HAP-1 (cell line): Measurements from ENCODE around the gene GSC.
A peak's percentile ranks its signal among the peaks of the same experiment; 100 is the strongest.

Source experiments
- DNase-seq, 2 experiments: peaks; one replicate each; pipeline ENCODE4 v3.0.0-alpha.2; 2016 to 2020; ENCODE audit warnings: low spot score in 2 of 2
- H3K27me3 ChIP-seq: fragments of 250-450 bp; sonication (Bioruptor Pico); 2 replicates; pipeline ENCODE4 v1.5.1; 2020; ENCODE audit warnings: low read depth, mild to moderate bottlenecking, moderate library complexity
- H3K36me3 ChIP-seq: fragments of 250-450 bp; sonication (Bioruptor Pico); replicated peaks from 2 replicates; pipeline ENCODE4 v1.5.1; 2020; ENCODE audit warnings: mild to moderate bottlenecking
- H3K4me1 ChIP-seq: fragments of 250-450 bp; sonication (Bioruptor Pico); 2 replicates; pipeline ENCODE4 v1.5.1; 2020; ENCODE audit warnings: mild to moderate bottlenecking
- H3K4me3 ChIP-seq: fragments of 250-450 bp; sonication (Bioruptor Pico); 2 replicates; pipeline ENCODE4 v1.5.1; 2020; ENCODE audit warnings: mild to moderate bottlenecking, moderate library complexity
- H3K9me3 ChIP-seq: fragments of 250-450 bp; sonication (Bioruptor Pico); 2 replicates; pipeline ENCODE4 v1.5.1; 2020; ENCODE audit warnings: mild to moderate bottlenecking, moderate library complexity
- in situ Hi-C: fragments of 300-500 bp; cut with MboI; formaldehyde crosslinking; loops from 3 replicates; pipeline ENCODE4 v1.14.3; 2020; ENCODE audit warnings: low sequenced_read_pairs, inconsistent platforms, mixed read lengths

Gene GSC

GRCh38 chr14:94775871-94776210, 5.9 kb upstream of the GSC start:
- in situ Hi-C loops: no loop called here
- Histone ChIP-seq H3K27me3 (peaks cover 85% of the 10 kb centered on the region), H3K9me3 (no peaks in the 10 kb centered on the region), H3K4me1 (peaks cover 5% of the 10 kb centered on the region), H3K36me3 (no peaks in the 10 kb centered on the region), H3K4me3 (no peak overlapping the region)
- no peak for DNase-seq

- DNase-seq: no peak
- Histone ChIP-seq H3K4me1 (peaks cover 4% of the 10 kb centered on the region; the same call in 1 of the 2 replicates), H3K27me3 (peaks cover 90% of the 10 kb centered on the region), H3K4me3 (no peak overlapping the region), H3K36me3 (no peaks in the 10 kb centered on the region), H3K9me3 (no peaks in the 10 kb centered on the region)
- in situ Hi-C loops: no loop called here
Observed at GRCh38 chr14:94775091-94775870, 5.4 kb upstream of the GSC start.

- in situ Hi-C loops: no loop called here
- Histone ChIP-seq H3K4me3 (no peak overlapping the region), H3K4me1 (peaks cover 4% of the 10 kb centered on the region; the same call in 1 of the 2 replicates), H3K9me3 (no peaks in the 10 kb centered on the region), H3K36me3 (no peaks in the 10 kb centered on the region), H3K27me3 (peaks cover 96% of the 10 kb centered on the region)
- DNase-seq: no peak
Observed at GRCh38 chr14:94774344-94775090, 4.6 kb upstream of the GSC start.

DNA sequence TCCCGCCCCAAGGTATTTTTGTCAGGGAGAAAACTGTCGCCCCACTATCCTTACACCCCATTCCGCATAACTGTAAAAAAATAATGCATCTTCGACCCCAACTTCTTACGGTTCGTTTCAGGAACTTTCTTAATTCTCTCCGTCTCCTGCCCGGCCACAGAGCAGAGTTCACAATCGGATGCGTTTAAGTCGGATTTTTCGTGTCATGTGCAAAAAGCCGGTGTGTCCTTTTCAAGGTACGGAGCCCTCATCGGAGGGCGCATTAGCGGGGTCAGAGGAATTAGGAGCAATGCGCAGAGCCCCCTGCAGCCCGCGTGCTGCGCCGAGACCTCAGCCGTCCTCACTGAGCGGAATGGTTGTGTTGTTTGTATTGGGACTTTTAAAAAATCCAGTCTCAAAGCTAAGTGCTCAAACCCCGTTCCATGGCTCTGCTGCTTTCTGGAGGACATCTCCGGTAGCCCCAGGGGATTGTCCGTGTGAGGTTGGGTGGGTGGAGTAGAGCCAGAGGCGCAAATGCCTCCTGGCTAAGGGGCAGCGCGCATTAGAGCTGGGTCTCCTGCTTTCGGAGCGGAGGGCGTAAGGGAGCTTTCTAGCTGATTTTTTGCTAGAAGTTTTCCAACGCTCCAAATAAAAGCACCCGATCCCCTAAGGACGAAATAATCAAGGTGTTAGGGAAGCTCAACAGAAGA, 3.9 kb upstream of the GSC start:
- peaks cover 4% of the 10 kb centered on the region; the same call in 1 of the 2 replicates for H3K4me1 ChIP-seq
- H3K36me3 ChIP-seq: no peaks in the 10 kb centered on the region
- DNase-seq: no peak
- H3K27me3 ChIP-seq: peaks cover 98% of the 10 kb centered on the region
- no peaks in the 10 kb centered on the region for H3K9me3 ChIP-seq
- in situ Hi-C loops: no loop called here
- H3K4me3 ChIP-seq: no peak overlapping the region

GRCh38 chr14:94773061-94773648, 3.2 kb upstream of the GSC start:
- Histone ChIP-seq H3K27me3 (peaks cover 98% of the 10 kb centered on the region), H3K36me3 (no peaks in the 10 kb centered on the region), H3K4me3 (no peak overlapping the region), H3K4me1 (peaks cover 4% of the 10 kb centered on the region; the same call in 1 of the 2 replicates), H3K9me3 (no peaks in the 10 kb centered on the region)
- no peak for DNase-seq
- in situ Hi-C loops: no loop called here

DNA sequence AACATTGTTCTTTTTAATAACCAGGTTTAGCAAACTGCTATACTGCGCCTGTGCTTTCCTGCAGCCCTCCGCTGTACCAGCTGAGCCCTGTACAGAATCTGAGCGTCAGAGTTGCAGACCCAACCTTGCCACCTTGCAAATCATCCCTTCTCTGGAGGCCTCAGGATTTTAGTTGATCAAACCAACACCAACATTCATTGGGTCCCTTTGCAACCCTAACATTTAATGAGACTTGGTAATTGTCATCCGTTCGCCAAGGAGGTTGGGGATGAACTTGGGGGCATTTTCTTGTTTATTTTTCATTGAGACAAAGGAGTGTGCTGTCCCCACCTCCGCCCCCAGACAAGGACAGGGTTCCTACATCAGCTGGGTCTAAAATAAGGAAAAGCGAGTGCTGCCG, 2.6 kb upstream of the GSC start:
- in situ Hi-C loops: no loop called here
- H3K9me3 ChIP-seq: no peaks in the 10 kb centered on the region
- H3K36me3 ChIP-seq: no peaks in the 10 kb centered on the region
- DNase-seq: no peak
- H3K4me1 ChIP-seq: peaks cover 4% of the 10 kb centered on the region; the same call in 1 of the 2 replicates
- H3K4me3 ChIP-seq: no peak overlapping the region
- H3K27me3 ChIP-seq: peaks cover 97% of the 10 kb centered on the region

- no peaks in the 10 kb centered on the region for H3K9me3 ChIP-seq
- in situ Hi-C loops: no loop called here
- DNase-seq: no peak
- peaks cover 4% of the 10 kb centered on the region; the same call in 1 of the 2 replicates for H3K4me1 ChIP-seq
- H3K4me3 ChIP-seq: no peak overlapping the region
- H3K27me3 ChIP-seq: peaks cover 97% of the 10 kb centered on the region
- H3K36me3 ChIP-seq: no peaks in the 10 kb centered on the region
Observed at GRCh38 chr14:94771906-94772490, 2.1 kb upstream of the GSC start.

- Histone ChIP-seq H3K36me3 (no peaks in the 10 kb centered on the region), H3K27me3 (peaks cover 97% of the 10 kb centered on the region), H3K4me3 (no peak overlapping the region), H3K9me3 (no peaks in the 10 kb centered on the region), H3K4me1 (peaks cover 4% of the 10 kb centered on the region; the same call in 1 of the 2 replicates)
- in situ Hi-C loops: no loop called here
- no peak for DNase-seq
Observed at GRCh38 chr14:94771158-94771905, 1.4 kb upstream of the GSC start.

DNA sequence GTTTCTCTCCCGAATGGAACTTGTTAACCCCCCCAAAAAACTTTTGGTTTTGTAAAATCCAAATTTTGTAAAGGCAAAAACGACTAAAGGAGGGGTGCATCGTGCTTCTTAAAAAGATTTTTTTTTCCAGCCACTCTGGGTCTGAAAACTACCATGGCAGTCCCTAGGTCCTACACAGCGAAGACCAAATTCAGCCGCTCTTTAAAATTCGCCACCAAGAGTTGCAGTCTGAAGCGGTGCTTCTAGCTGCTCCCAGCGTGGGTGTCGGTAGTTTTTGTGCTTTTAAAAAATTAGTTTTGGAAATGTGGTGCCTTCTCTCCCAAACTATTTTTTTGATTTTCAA, 873 bp upstream of the GSC start:
- no peak for DNase-seq
- Histone ChIP-seq H3K4me3 (no peak overlapping the region), H3K27me3 (peaks cover 93% of the 10 kb centered on the region), H3K9me3 (no peaks in the 10 kb centered on the region), H3K4me1 (peaks cover 4% of the 10 kb centered on the region; the same call in 1 of the 2 replicates), H3K36me3 (no peaks in the 10 kb centered on the region)
- in situ Hi-C loops: no loop called here

GRCh38 chr14:94770251-94770749, 387 bp upstream of the GSC start:
- Histone ChIP-seq H3K36me3 (no peaks in the 10 kb centered on the region), H3K4me3 (peak overlapping the region; percentile 31), H3K27me3 (peaks cover 91% of the 10 kb centered on the region), H3K4me1 (peaks cover 4% of the 10 kb centered on the region; the same call in 1 of the 2 replicates), H3K9me3 (no peaks in the 10 kb centered on the region)
- in situ Hi-C loops: no loop called here
- peak in 1 of 2 experiments; percentile 55 for DNase-seq

DNA sequence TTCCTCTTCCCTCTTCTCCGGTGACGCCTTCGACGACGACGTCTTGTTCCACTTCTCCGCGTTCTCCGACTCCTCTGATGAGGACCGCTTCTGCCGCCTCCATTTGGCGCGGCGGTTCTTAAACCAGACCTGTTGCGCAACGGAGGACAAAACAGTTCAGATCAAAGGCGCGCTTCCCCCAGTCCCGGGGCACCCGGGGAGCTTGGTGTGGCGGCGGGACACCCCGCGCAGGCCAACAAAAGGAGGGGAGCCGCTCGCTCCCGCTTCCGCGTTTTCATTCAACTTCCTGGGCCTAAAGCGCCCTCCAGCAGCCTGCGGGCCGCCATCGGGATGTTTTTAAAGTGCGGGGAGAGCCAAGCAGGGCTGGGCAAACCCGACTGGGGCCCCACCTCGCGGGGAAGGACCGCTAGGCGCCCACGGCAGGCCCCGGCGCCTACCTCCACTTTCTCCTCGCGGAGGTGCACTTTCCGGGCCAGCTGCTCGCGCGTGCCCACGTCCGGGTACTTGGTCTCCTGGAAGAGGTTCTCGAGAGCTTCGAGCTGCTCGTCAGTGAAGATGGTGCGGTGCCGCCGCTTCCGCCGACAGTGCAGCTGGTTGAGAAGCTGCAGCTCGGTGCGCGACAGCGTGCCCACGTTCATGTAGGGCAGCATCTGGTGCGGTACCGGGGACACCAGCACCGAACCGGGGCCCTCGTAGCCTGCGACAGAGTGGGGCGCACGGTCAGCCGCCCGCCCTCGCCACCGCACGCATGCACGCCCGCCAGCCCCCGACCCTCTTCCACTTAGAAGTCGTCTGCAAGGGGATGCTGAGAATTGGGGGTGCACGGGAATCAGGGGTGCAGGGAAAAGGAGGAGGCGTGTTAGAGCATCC, 1.2 kb downstream of the GSC start:
- no peak for DNase-seq
- no peaks in the 10 kb centered on the region for H3K9me3 ChIP-seq
- H3K27me3 ChIP-seq: peaks cover 79% of the 10 kb centered on the region
- in situ Hi-C loops: no loop called here
- no peaks in the 10 kb centered on the region for H3K36me3 ChIP-seq
- H3K4me1 ChIP-seq: no peaks in the 10 kb centered on the region; the same call in 1 of the 2 replicates
- H3K4me3 ChIP-seq: no peak overlapping the region

DNA sequence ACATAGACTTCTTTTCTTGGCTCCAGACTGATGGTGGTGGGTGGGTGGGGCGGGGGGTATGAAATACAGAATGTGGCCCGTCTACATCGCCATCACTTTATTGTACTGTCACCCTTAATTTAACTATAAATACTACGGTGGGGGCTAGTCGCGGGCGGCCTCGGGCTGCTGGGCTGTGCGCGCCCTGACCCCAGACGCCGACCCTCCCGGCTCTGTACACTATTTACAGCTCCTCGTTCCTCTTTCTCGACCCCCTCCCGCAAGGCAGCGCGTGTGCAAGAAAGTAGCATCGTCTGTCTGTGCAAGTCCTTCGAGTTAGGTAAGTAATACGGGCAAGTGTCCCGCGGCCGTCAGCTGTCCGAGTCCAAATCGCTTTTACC, 1.8 kb downstream of the GSC start:
- no peak for DNase-seq
- Histone ChIP-seq H3K4me3 (no peak overlapping the region), H3K36me3 (no peaks in the 10 kb centered on the region), H3K9me3 (no peaks in the 10 kb centered on the region), H3K27me3 (peaks cover 75% of the 10 kb centered on the region), H3K4me1 (no peaks in the 10 kb centered on the region; the same call in 1 of the 2 replicates)
- in situ Hi-C loops: no loop called here
